Neural cell (in vitro differentiated cells): ENCODE measurements around the gene ADAT1. TPM values are rescaled to one million over a fixed set of nuclear protein-coding genes. Genes with fewer than 3 reads are reported as not detected.

Source experiments
- H2AFZ ChIP-seq: fragments of 200-600, 300-800 bp; sonication (generic), shearing (Covaris generic); 2 replicates; pipeline ENCODE4 v1.6.0; 2014; ENCODE audit warnings: low read depth, mild to moderate bottlenecking, antibody characterized with exemption, low read length, moderate library complexity
- H3F3A ChIP-seq: fragments of 200-600 bp; shearing (Covaris generic); 2 replicates; pipeline ENCODE4 v1.6.1; 2016; ENCODE audit warnings: mild to moderate bottlenecking, moderate library complexity, mixed read lengths, antibody characterized with exemption, low read length; ENCODE audit not compliant: insufficient read depth, poor library complexity, severe bottlenecking
- H3K27ac ChIP-seq: fragments of 200-600, 300-800 bp; sonication (generic), shearing (Covaris generic); 2 replicates; pipeline ENCODE4 v1.5.1; 2014; ENCODE audit warnings: mild to moderate bottlenecking, low read length, moderate library complexity
- H3K27me3 ChIP-seq: fragments of 300-800, 200-600 bp; sonication (generic), shearing (Covaris generic); 2 replicates; pipeline ENCODE4 v1.6.0; 2014; ENCODE audit warnings: mild to moderate bottlenecking, low read depth, low read length, moderate library complexity; ENCODE audit not compliant: insufficient read depth
- H3K36me3 ChIP-seq: fragments of 300-800, 200-600 bp; sonication (generic), shearing (Covaris generic); 2 replicates; pipeline ENCODE4 v1.5.1; 2014; ENCODE audit warnings: mild to moderate bottlenecking, antibody characterized with exemption, low read length, moderate library complexity; ENCODE audit not compliant: insufficient read depth
- H3K4me2 ChIP-seq: fragments of 300-800, 200-600 bp; sonication (generic), shearing (Covaris generic); 2 replicates; pipeline ENCODE4 v1.6.0; 2014; ENCODE audit warnings: mild to moderate bottlenecking, low read length
- H3K4me3 ChIP-seq: fragments of 300-800, 200-600 bp; sonication (generic), shearing (Covaris generic); 2 replicates; pipeline ENCODE4 v1.5.1; 2014; ENCODE audit warnings: mild to moderate bottlenecking, low read length, moderate library complexity
- H3K79me2 ChIP-seq: fragments of 200-600 bp; shearing (Covaris generic); replicated peaks from 2 replicates; pipeline ENCODE4 v1.6.0; 2014; ENCODE audit warnings: mild to moderate bottlenecking, low read length, moderate library complexity; ENCODE audit not compliant: insufficient read depth
- H3K9ac ChIP-seq: fragments of 300-800, 200-600 bp; sonication (generic), shearing (Covaris generic); 2 replicates; pipeline ENCODE4 v1.6.1; 2016; ENCODE audit warnings: mild to moderate bottlenecking, low read length, mixed read lengths
- H3K9me2 ChIP-seq: fragments of 200-600 bp; shearing (Covaris generic); 2 replicates; pipeline ENCODE4 v1.6.1; 2016; ENCODE audit warnings: mild to moderate bottlenecking, low read length, mixed read lengths; ENCODE audit not compliant: insufficient read depth
- H3K9me3 ChIP-seq: fragments of 200-600, 300-800 bp; sonication (generic), shearing (Covaris generic); 2 replicates; pipeline ENCODE4 v1.6.1; 2016; ENCODE audit warnings: mild to moderate bottlenecking, mixed run types, low read length, moderate library complexity, mixed read lengths
- H4K20me1 ChIP-seq: fragments of 200-600 bp; shearing (Covaris generic); 2 replicates; pipeline ENCODE4 v1.6.1; 2016; ENCODE audit warnings: mild to moderate bottlenecking, mixed run types; ENCODE audit not compliant: insufficient read depth
- EP300 ChIP-seq: fragments of 450-650 bp; conservative IDR thresholded peaks from 2 replicates; pipeline ENCODE4 v1.6.1; 2014; ENCODE audit warnings: antibody characterized with exemption, mild to moderate bottlenecking, moderate library complexity; ENCODE audit not compliant: poor library complexity, severe bottlenecking
- EZH2 ChIP-seq: fragments of 200-600, 300-800 bp; shearing (Covaris generic), sonication (generic); IDR thresholded peaks from 2 replicates; pipeline ENCODE4 v1.6.1; 2014; ENCODE audit warnings: antibody characterized with exemption, low read length, borderline replicate concordance, mild to moderate bottlenecking; ENCODE audit not compliant: insufficient read depth, poor library complexity, severe bottlenecking
- MXI1 ChIP-seq: fragments of 450-650 bp; conservative IDR thresholded peaks from 2 replicates; pipeline ENCODE4 v1.6.1; 2014; ENCODE audit warnings: antibody characterized with exemption, mild to moderate bottlenecking; ENCODE audit not compliant: poor library complexity, severe bottlenecking
- POLR2AphosphoS5 ChIP-seq: IDR thresholded peaks from 2 replicates; pipeline ENCODE4 v1.6.1; 2012
- RAD21 ChIP-seq: fragments of 450-650 bp; conservative IDR thresholded peaks from 2 replicates; pipeline ENCODE4 v1.6.1; 2014; ENCODE audit warnings: antibody characterized with exemption, mild to moderate bottlenecking, moderate library complexity
- SMC3 ChIP-seq: fragments of 450-650 bp; conservative IDR thresholded peaks from 2 replicates; pipeline ENCODE4 v1.6.1; 2014; ENCODE audit warnings: antibody characterized with exemption, mild to moderate bottlenecking, moderate library complexity; ENCODE audit not compliant: poor library complexity
- TAF1 ChIP-seq: IDR thresholded peaks from 2 replicates; pipeline ENCODE4 v1.6.1; 2012; ENCODE audit warnings: low read depth
- polyA plus RNA-seq: library from polyadenylated mRNA; depleted of rRNA; stranded (reverse); fragments of >200 nt; gene quantifications from 2 replicates; pipeline ENCODE4 v1.2.3, GENCODE V29; 2014
- TF ChIP-seq, protein P1 (sequence below): fragments of 450-650 bp; IDR thresholded peaks from 2 replicates; pipeline ENCODE4 v1.5.1; 2014; ENCODE audit warnings: antibody characterized with exemption, mild to moderate bottlenecking, moderate library complexity; ENCODE audit not compliant: poor library complexity, severe bottlenecking
- TF ChIP-seq, protein P2 (sequence below): IDR thresholded peaks from 2 replicates; pipeline ENCODE4 v1.6.1; 2012; ENCODE audit warnings: borderline replicate concordance

Gene ADAT1
- polyA plus RNA-seq, 1 donor from 2014 or later, result 62.8 TPM

DNA sequence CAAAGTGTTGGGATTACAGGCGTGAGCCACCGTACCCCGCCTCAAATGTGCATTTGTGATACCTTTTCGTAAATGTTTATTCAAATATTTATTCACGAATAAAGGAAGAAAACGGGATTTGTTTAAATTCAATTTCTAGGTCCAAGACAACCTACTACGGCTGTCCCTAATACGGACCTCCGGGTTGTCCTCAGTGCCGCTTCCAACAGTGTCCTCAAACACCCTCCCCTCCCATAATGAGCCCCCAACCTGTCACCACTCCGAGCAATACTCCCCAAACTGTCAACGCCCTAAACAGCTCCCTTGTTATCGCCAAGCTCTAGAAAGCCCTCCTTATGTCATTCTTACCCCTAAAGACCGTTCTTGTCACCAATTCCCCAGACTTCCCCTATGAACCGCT lies 57.4 kb downstream of the ADAT1 start:
- Histone ChIP-seq H3K9me2 (no peaks in the 10 kb centered on the region), H2AFZ (peak overlapping the region; percentile 87), H4K20me1 (peaks cover 12% of the 10 kb centered on the region), H3K4me3 (peak overlapping the region; percentile 99), H3K79me2 (peaks cover 18% of the 10 kb centered on the region), H3K27me3 (no peaks in the 10 kb centered on the region), H3K36me3 (peaks cover 7% of the 10 kb centered on the region), H3K4me2 (peak overlapping the region; percentile 95), H3F3A (no peaks in the 10 kb centered on the region), H3K27ac (peak overlapping the region; percentile 79), H3K9ac (peak overlapping the region; percentile 91), H3K9me3 (no peaks in the 10 kb centered on the region)
- TF ChIP-seq EP300 (no peak), TAF1 (no peak), EZH2 (no peak), SMC3 (no peak), POLR2AphosphoS5 (no peak)
- TF ChIP-seq, protein P1, sequence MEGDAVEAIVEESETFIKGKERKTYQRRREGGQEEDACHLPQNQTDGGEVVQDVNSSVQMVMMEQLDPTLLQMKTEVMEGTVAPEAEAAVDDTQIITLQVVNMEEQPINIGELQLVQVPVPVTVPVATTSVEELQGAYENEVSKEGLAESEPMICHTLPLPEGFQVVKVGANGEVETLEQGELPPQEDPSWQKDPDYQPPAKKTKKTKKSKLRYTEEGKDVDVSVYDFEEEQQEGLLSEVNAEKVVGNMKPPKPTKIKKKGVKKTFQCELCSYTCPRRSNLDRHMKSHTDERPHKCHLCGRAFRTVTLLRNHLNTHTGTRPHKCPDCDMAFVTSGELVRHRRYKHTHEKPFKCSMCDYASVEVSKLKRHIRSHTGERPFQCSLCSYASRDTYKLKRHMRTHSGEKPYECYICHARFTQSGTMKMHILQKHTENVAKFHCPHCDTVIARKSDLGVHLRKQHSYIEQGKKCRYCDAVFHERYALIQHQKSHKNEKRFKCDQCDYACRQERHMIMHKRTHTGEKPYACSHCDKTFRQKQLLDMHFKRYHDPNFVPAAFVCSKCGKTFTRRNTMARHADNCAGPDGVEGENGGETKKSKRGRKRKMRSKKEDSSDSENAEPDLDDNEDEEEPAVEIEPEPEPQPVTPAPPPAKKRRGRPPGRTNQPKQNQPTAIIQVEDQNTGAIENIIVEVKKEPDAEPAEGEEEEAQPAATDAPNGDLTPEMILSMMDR, result no peak
- TF ChIP-seq, protein P2, sequence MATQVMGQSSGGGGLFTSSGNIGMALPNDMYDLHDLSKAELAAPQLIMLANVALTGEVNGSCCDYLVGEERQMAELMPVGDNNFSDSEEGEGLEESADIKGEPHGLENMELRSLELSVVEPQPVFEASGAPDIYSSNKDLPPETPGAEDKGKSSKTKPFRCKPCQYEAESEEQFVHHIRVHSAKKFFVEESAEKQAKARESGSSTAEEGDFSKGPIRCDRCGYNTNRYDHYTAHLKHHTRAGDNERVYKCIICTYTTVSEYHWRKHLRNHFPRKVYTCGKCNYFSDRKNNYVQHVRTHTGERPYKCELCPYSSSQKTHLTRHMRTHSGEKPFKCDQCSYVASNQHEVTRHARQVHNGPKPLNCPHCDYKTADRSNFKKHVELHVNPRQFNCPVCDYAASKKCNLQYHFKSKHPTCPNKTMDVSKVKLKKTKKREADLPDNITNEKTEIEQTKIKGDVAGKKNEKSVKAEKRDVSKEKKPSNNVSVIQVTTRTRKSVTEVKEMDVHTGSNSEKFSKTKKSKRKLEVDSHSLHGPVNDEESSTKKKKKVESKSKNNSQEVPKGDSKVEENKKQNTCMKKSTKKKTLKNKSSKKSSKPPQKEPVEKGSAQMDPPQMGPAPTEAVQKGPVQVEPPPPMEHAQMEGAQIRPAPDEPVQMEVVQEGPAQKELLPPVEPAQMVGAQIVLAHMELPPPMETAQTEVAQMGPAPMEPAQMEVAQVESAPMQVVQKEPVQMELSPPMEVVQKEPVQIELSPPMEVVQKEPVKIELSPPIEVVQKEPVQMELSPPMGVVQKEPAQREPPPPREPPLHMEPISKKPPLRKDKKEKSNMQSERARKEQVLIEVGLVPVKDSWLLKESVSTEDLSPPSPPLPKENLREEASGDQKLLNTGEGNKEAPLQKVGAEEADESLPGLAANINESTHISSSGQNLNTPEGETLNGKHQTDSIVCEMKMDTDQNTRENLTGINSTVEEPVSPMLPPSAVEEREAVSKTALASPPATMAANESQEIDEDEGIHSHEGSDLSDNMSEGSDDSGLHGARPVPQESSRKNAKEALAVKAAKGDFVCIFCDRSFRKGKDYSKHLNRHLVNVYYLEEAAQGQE, result no peak

DNA sequence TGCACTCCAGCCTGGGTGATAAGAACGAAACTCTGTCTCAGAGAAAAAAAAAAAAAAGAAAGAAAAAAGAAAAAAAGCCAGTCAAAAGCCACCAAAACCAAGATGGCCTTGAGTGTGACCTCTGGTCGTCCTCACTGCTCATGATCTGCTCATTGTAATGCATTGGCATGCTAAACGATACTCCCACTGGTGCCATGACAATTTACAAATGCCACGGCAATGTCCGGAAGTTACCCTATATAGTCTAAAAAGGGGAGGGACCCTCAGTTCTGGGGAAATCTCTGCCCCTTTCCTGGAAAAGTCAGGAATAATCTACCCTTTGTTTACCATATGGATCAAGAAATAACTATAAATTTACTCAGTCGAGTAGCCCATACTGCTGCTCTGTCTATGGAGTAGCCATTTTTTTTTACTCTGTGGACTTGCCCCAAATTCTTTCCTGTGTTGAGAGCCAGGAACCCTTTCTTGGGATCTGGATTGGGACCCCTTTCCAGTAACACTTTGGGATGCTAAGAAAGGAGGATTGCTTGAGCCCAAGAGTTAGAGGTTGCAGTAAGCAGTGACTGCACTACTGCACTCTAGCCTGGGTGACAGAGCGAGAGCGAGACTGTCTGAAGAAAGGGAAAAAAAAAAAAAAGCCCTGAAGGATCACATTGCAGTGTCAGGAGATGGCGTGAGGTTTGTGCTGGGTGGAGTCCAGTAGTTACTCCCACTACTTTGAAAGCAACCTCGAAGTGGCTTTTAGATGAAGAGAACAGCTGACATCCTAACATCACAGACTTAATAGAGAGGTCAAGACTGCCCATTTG lies 63.3 kb downstream of the ADAT1 start:
- H3K36me3 ChIP-seq, result no peaks in the 10 kb centered on the region
- no peak overlapping the region for H3K4me2 ChIP-seq
- no peaks in the 10 kb centered on the region for H3K27me3 ChIP-seq
- H3K27ac ChIP-seq, result no peak overlapping the region
- no peaks in the 10 kb centered on the region for H3K79me2 ChIP-seq
- H3K9me3 ChIP-seq, result no peaks in the 10 kb centered on the region
- H3K9me2 ChIP-seq, result no peaks in the 10 kb centered on the region
- no peaks in the 10 kb centered on the region for H3F3A ChIP-seq
- no peak overlapping the region for H3K9ac ChIP-seq
- TF ChIP-seq POLR2AphosphoS5 (no peak), EP300 (no peak), MXI1 (no peak), RAD21 (no peak), SMC3 (no peak), EZH2 (no peak)
- TF ChIP-seq, protein P1, result no peak
- H2AFZ ChIP-seq, result no peak overlapping the region
- H3K4me3 ChIP-seq, result no peak overlapping the region
- no peaks in the 10 kb centered on the region for H4K20me1 ChIP-seq
